Fibroblast of skin of right quadriceps (primary cell): Measurements from ENCODE around the gene TIAM2.
A peak's percentile ranks its signal among the peaks of the same experiment; 100 is the strongest.
"Not testable (repeated sequence)": the region's sequence is repeated elsewhere in the genome, so short reads cannot be mapped to it uniquely, and the experiment has no call there.

Experiments used
- DNase-seq: peaks from one replicate; pipeline ENCODE4 v3.0.0-alpha.2; 2013

Gene TIAM2

DNA sequence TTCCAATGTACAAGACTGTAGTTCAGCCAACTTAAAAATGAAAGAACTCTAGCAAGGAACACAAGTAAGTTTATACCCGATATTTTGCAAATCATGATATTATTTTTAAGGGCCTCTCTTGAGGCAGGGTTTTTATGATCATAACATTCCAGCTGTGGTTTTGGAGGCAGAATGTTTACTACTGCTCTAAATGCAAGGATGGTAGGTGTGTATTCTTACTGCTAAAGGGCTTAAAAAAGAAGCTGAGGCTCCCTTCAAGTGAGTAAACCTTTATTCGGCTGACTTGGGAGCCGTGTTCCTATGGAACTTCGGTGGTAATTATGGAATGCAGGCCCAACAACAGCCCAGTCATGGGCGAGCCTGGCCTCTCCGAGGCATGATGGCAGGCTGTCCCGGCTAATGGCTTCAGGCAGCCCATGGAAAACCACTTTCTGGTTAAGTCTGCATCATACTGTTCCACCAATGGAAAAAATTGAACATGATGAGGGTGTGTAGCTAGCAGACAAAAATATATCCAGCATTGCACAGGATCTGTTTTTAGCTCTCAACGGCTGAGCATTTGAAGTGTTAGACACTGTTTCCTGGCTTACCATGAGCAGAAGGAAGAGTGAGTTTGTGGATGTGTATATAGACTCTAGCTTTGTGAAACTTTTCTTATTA, 111.5 kb downstream of the TIAM2 start:
- peak; percentile 57 for DNase-seq

GRCh38 chr6:155107432-155108069, 112.4 kb downstream of the TIAM2 start:
- no peak for DNase-seq

DNA sequence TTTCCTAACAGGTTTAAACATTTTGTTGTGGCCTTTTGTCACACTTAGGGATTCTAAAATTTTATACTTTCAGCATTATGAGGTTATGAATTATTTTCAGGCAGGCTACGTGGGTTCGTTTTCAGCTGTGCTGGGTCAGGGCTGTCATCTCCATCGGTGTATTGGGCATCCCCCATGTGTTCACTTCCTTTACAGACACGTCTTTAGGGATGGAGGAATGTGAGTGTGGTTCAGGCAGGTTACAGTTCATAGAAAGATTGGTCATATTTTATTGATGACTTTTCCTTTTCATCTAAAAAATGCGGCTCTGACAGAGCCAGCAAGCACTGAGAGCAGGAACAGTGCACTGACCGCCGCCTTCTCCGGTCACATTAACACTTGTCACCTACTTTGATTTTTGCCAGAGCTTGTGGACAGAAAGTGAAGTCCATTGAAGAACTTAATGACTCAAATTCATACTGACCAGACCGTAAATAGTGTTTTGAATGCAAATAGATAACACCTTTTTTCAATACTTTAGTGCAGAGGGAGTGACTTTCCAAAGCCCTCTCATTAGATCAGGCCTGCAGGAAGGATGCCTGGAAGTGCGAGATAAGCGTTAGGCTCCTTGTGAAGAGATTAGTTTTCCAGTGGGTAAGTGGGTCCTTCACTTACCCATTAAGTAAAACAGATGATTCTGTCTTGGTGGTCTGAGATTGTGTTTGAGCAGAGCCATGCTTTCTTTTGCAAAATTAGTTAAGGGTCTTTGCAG, 113.1 kb downstream of the TIAM2 start:
- no peak for DNase-seq

GRCh38 chr6:155110721-155111120, 115.6 kb downstream of the TIAM2 start:
- no peak for DNase-seq

- DNase-seq: no peak
Measured at GRCh38 chr6:155112757-155113156, 117.6 kb downstream of the TIAM2 start.

- no peak for DNase-seq
Measured at GRCh38 chr6:155115893-155116570, 120.9 kb downstream of the TIAM2 start.

DNA sequence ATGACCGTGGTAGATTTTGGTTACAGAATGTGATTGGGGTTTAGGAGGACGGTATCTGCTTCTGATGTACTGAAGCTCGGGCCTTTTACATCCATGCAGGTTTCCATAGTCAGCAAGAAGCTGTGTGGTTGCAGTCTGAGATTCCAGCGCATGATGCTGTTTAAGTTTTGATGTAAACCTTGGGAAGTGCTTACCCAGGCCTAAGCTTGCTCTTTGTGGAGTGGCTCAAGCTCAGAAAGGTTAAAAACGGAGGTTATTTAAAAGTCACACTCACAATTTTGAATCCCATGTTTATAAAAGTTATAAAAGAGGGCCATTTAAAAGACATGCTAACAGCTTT, 121.4 kb downstream of the TIAM2 start:
- no peak for DNase-seq

- DNase-seq: peak; percentile 96
Measured at GRCh38 chr6:155117256-155117655, 122.1 kb downstream of the TIAM2 start.

DNA sequence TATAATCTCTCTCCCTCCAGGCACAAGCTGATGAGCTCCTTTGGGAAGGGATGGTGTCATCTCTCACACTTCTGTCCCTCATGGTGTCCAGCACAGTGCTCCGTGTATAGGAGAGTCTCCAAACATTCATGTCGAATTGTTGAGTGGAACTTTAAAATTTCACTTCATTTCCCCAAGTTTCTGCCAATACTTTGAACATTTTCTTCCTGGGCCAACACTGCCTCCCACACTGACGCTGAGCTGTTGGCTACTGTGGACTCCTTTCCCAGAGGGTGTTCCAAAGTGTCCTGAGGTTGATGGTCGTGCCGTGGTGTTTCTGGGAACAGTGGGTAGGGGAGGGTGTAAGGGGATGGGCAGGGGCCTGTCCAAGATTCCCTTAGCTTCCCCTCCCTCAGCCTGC, 122.7 kb downstream of the TIAM2 start:
- no peak for DNase-seq

- not testable (repeated sequence) for DNase-seq
Measured at GRCh38 chr6:155119201-155119600, 124.1 kb downstream of the TIAM2 start.

GRCh38 chr6:155120034-155120433, 124.9 kb downstream of the TIAM2 start:
- DNase-seq: peak; percentile 83

DNA sequence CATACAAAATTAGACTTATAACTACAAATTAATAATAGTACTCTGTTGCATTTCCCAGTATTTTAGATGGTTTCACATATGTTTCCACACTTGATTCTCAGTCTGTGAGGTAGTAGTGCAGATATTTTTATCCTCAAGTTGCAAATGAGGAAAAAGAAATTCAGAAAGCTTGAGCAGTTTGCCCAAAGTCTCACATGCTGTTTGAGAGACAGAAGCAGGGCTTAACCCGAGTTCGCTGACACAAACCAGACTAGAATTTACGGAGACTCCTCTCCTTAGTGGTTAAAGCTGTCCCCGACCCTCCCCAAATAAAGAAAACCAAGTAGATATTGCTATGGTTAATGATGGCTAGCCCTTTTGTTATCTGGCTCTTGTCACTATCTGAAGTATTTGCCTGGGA, 126.2 kb downstream of the TIAM2 start:
- no peak for DNase-seq

DNA sequence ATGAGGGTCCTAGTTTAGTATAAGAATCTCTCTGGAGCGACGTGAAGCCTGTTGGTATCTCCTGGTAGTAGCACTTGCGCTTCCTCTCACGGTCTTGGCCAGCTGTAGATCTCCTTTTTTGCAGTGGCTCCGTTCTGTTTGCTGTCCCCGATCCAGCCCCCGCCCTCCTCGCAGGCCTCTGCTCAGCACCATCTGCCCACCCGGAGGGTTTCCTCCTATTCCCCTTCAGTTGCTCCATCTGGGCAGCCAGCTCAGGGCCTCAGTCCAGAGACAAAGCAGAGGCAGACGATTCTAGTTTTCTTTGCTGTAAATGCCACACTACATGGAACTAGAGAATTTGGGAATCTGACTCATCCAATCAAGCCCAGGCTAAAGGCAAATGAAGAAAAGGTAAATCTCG, 126.6 kb downstream of the TIAM2 start:
- DNase-seq: no peak

DNA sequence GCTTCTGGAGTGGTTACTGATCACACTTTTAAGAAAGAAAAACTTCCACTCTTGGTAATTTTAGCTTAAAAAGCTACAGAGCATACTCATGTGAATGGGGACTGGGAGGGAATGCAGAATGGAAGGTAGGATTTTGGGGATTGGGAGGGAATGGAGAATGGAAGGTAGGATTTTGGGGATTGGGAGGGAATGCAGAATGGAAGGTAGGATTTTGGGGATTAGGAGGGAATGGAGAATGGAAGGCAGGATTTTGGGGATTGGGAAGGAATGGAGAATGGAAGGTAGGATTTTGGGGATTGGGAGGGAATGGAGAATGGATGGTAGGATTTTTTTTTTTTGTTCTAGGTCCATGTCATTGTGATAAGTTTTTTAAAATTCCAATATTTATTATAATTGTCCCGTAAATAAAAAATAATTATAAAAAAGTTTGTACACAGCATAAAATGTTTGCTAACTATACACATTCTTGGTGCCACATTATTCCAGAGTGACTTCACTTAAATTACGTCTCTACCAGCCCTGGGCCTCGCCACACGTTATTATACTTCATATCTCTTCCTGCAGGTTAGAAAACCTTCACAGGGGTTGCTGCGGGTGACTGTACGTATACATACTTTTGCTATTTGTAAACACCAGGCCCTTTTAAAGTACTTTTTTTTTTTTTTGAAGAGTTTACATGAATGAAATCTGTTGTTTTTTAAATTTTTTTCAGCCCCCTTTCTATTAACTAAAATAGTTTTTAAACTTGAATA, 127.3 kb downstream of the TIAM2 start:
- no peak for DNase-seq

- DNase-seq: no peak
Measured at GRCh38 chr6:155123520-155123919, 128.4 kb downstream of the TIAM2 start.

DNA sequence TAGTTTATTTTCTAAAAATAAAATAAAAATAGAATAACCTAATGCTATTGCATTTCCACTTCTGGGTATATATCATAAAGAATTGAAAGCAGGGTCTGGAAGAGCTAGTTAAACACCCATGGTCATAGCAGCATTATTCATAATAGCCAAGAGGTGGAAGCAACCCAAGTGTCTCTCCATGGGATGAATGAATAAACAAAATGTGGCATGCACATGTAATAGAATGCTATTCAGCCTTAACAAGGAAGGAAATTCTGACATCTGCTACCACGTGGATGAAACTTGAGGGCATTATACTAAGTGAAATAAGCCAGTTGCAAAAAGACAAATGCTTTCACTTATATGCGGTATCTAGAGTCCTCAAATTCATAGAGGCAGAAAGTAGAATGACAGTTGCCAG, 130.8 kb downstream of the TIAM2 start:
- DNase-seq: peak; percentile 79

DNA sequence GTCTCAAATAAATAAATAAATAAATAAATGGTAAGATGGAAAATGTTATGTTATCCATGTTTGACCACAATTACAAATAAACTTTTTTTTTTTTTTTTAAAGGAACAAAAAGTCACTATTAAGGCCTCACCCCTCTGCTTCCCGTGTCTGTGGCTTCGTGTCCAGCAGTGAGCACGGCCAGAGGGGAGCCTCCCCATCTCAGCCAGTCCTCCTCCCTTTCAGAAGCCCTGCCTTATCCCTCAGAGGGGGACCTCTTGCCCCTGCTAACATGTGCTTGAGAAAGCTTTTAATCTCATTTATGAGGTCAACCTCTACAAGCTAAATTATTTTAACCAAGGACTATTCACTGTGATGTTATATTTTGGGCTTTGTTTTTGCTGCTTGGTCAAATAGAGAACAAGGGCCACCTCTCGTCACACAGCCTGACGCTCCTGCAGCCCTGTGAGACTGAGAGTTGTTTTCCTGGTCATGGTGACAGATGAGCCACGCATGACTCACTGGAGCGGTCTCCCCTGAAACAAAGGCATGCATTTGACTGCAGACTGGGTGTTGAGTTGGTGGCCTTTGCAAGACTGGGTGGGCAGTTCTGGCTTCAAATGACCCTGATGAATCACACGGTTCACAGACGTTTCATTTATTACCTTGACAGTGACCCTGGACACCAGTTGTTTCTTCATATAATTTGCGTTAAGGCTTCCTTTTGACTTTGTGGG, 131.8 kb downstream of the TIAM2 start:
- peak; percentile 78 for DNase-seq

- peak; percentile 51 for DNase-seq
Measured at GRCh38 chr6:155128977-155129376, 133.9 kb downstream of the TIAM2 start.

DNA sequence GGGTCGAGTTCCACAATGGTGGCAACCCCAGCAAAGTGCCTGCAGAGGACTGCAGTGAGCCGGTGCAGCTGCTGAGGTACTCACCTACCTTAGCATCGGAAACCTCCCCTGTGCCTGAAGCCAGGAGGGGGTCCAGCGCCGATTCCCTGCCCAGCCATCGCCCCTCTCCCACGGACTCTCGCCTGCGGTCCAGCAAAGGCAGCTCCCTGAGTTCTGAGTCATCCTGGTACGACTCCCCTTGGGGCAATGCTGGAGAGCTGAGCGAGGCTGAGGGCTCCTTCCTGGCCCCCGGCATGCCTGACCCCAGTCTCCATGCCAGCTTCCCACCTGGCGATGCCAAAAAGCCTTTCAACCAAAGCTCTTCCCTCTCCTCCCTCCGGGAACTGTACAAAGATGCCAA, 134.6 kb downstream of the TIAM2 start:
- no peak for DNase-seq

GRCh38 chr6:155130161-155130853, 135.2 kb downstream of the TIAM2 start:
- DNase-seq: no peak

GRCh38 chr6:155132617-155133016, 137.5 kb downstream of the TIAM2 start:
- no peak for DNase-seq

DNA sequence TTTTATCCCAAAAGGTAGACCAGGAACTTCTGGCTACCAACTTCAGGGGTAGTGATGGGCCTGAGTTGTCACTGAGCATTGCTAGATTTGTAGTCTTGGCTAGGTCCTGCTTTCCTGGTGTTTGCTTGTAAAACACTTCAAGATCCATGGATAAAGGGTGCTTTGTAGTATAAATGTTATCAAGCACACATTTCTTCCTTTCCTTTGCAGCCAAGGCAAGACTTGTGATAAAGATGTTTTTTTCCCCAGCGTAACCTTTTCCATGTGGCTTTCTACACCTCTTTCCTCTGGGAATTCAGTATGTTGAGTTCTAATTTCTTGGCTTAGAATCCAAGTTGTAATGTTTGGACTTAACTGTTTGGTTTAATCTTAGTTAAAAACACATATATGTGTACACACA, 145.9 kb downstream of the TIAM2 start:
- DNase-seq: no peak
